ENCODE data around the gene SEC14L2. TPM values are rescaled to one million over a fixed set of nuclear protein-coding genes. Genes with fewer than 3 reads are reported as not detected.

Gene SEC14L2
- total and polyA plus RNA-seq, 4 donors: 6.5 to 110 (median 49.6) TPM

GRCh38 chr22:30386608-30386959 is 10.2 kb upstream of the SEC14L2 start (continued):
- no peak for TF ChIP-seq REST (IDR thresholded peaks at IDR 0.05)
- TF ChIP-seq MAX (IDR thresholded peaks at IDR 0.05): no peak
- TF ChIP-seq RAD21 (IDR thresholded peaks at IDR 0.05): no peak
- no peak for TF ChIP-seq JUND (IDR thresholded peaks at IDR 0.05)
- no peak for TF ChIP-seq RXRA (IDR thresholded peaks at IDR 0.05)

GRCh38 chr22:30386960-30387827 is 9.6 kb upstream of the SEC14L2 start, which contains the start of gene RNF215:
Gene RNF215 (minus strand): TSS chr22:30387411. CDS start chr22:30387313, 98 bp downstream.
- H3K9me3 ChIP-seq (ENCODE audit: control insufficient read depth in 4 of 4, low read length in 3 of 4): no peaks in the 10 kb centered on the region
- peak within 1 kb of the TSS; percentile 27 to 86 (median 75) for H3K4me3 ChIP-seq (ENCODE audit: low read depth in 1 of 3, low read length in 3 of 3)
- 2% methylated on average over 95 of the region's 95 CpGs for WGBS
- TF ChIP-seq FOXA1 (IDR thresholded peaks at IDR 0.05) (no peak), CTCF (IDR thresholded peaks at IDR 0.05; ENCODE audit: low read depth, low read length, missing input control) (peak; percentile 86), SP1 (IDR thresholded peaks at IDR 0.05) (no peak), REST (IDR thresholded peaks at IDR 0.05) (no peak), TAF1 (conservative IDR thresholded peaks at IDR 0.05) (no peak), ATF3 (IDR thresholded peaks at IDR 0.05) (no peak), FOXA2 (IDR thresholded peaks at IDR 0.05) (no peak), EGR1 (IDR thresholded peaks at IDR 0.05; ENCODE audit: low read depth in 2 of 2) (no peak), YY1 (IDR thresholded peaks at IDR 0.05) (no peak), GABPA (IDR thresholded peaks at IDR 0.05 in 1 of 2, conservative IDR thresholded peaks at IDR 0.05 in 1 of 2) (no peak), MAX (IDR thresholded peaks at IDR 0.05) (no peak), ZBTB33 (IDR thresholded peaks at IDR 0.05) (no peak), HNF4G (IDR thresholded peaks at IDR 0.05) (no peak), JUND (IDR thresholded peaks at IDR 0.05) (no peak), RAD21 (IDR thresholded peaks at IDR 0.05) (peak; percentile 75 to 82)
- no peak within 1 kb of the TSS for H3K27ac ChIP-seq (ENCODE audit: low read depth in 1 of 2, low read length in 2 of 2)
- peak; percentile 91 for DNase-seq (ENCODE audit: low spot score)
- H3K9ac ChIP-seq (ENCODE audit: low read depth in 1 of 2, low read length in 2 of 2): peak within 1 kb of the TSS in 1 of 2 donors; percentile 66
- peaks cover 0 to 12% (median 0%) of the 10 kb centered on the region in 4 donors for H3K36me3 ChIP-seq (ENCODE audit: control insufficient read depth in 4 of 4, insufficient read depth in 3 of 4, low read depth in 1 of 4, low read length in 3 of 4)
- H3K4me1 ChIP-seq (ENCODE audit: control insufficient read depth in 4 of 4, insufficient read depth in 4 of 4, low read length in 3 of 4): peaks cover 6 to 25% (median 19%) of the 10 kb centered on the region in 4 donors
- no peaks in the 10 kb centered on the region for H3K27me3 ChIP-seq (ENCODE audit: control insufficient read depth in 4 of 4, insufficient read depth in 4 of 4, low read length in 3 of 4)
